Calu3 (cell line): ENCODE data around the gene SLC22A5. TPM values are rescaled to one million over a fixed set of nuclear protein-coding genes. Genes with fewer than 3 reads are reported as not detected.

ENCODE experiments used
- BruUV-seq: library from RNA; stranded (reverse); fragments of 400-500 nt; replicated peaks from 2 replicates; lab custom pipeline; 2021; lab: Mats Ljungman, UMichigan
- CTCF ChIA-PET: fragments of 300-600 bp; sonication (Branson Sonifier 250); formaldehyde crosslinking; loops from one replicate; lab custom pipeline; 2022; ENCODE audit warnings: antibody characterized with exemption; lab: Charles Lee
- DNase-seq: peaks from one replicate; pipeline ENCODE4 v3.0.0; 2022
- H3K27ac Mint-ChIP-seq: one replicate; pipeline ENCODE4 v1.8.0; 2022; ENCODE audit warnings: mixed read lengths; ENCODE audit not compliant: unreplicated experiment
- H3K27me3 Mint-ChIP-seq: one replicate; pipeline ENCODE4 v1.8.0; 2022; ENCODE audit warnings: mixed read lengths; ENCODE audit not compliant: unreplicated experiment
- H3K36me3 Mint-ChIP-seq: one replicate; pipeline ENCODE4 v1.8.0; 2022; ENCODE audit warnings: mild to moderate bottlenecking, moderate library complexity, mixed read lengths; ENCODE audit not compliant: insufficient read depth, unreplicated experiment
- H3K4me1 Mint-ChIP-seq: one replicate; pipeline ENCODE4 v1.8.0; 2022; ENCODE audit warnings: mild to moderate bottlenecking, low read depth, mixed read lengths; ENCODE audit not compliant: unreplicated experiment
- H3K4me3 Mint-ChIP-seq: one replicate; pipeline ENCODE4 v1.8.0; 2022; ENCODE audit warnings: mild to moderate bottlenecking, low read depth, moderate library complexity, mixed read lengths; ENCODE audit not compliant: unreplicated experiment
- H3K9me3 Mint-ChIP-seq: one replicate; pipeline ENCODE4 v1.8.0; 2022; ENCODE audit warnings: low read depth, mixed read lengths; ENCODE audit not compliant: unreplicated experiment
- CTCF ChIP-seq: fragments of 200-600 bp; IDR thresholded peaks from one replicate; pipeline ENCODE4 v1.8.0; 2022; ENCODE audit warnings: antibody characterized with exemption; ENCODE audit not compliant: unreplicated experiment
- intact Hi-C: fragments of 100-400 bp; cut with micrococcal nuclease; formaldehyde crosslinking; loops from one replicate; pipeline ENCODE4 v1.10.0; 2022; ENCODE audit not compliant: unreplicated experiment
- microRNA-seq: library from miRNA; unstranded; fragments of <30 nt; microRNA quantifications from one replicate; pipeline ENCODE4 v1.2.0, GENCODE V29; 2022
- total RNA-seq: library from RNA; stranded (reverse); gene quantifications from 2 replicates; pipeline ENCODE4 v1.2.3, GENCODE V29; 2022

SLC22A5 gene
- total RNA-seq, 1 experiment from 2014 or later, result 24.6 TPM

- TF ChIP-seq CTCF, result no peak
- intact Hi-C loops, result no loop called here
- BruUV-seq, result no TSS peak
- CTCF ChIA-PET, result no interaction called here
- H3K27me3 Mint-ChIP-seq, result no peaks in the 10 kb centered on the region
- peaks cover 24% of the 10 kb centered on the region for H3K4me1 Mint-ChIP-seq
- H3K4me3 Mint-ChIP-seq, result no peak overlapping the region
- no peak overlapping the region for H3K27ac Mint-ChIP-seq
- H3K9me3 Mint-ChIP-seq, result peaks cover 9% of the 10 kb centered on the region
- no peak for DNase-seq
- H3K36me3 Mint-ChIP-seq, result no peaks in the 10 kb centered on the region
These were observed 74.6 kb downstream of the SLC22A5 start for GRCh38 chr5:132444061-132444460.

Small RNA genes within 50 kb of the gene (microRNA-seq; reads per million reads assigned to microRNA genes)
- 3.9 reads per million, percentile 7 among the genes with 10 or more reads in this experiment for gene MIR3936

Other genes starting within 250 kb of the SLC22A5 start
- 45.1 and 51.8 TPM in 2 replicates for gene P4HA2, start 141.9 kb upstream of the SLC22A5 start, total RNA-seq
- 15.4 and 20.8 TPM in 2 replicates for gene PDLIM4, start 112.0 kb upstream of the SLC22A5 start, total RNA-seq
- 3.0 and 3.1 TPM in 2 replicates for gene SLC22A4, start 75.3 kb upstream of the SLC22A5 start, total RNA-seq
- gene IRF1, start 121.1 kb downstream of the SLC22A5 start, total RNA-seq, result 64.0 and 82.4 TPM in 2 replicates
- gene IL5, start 173.8 kb downstream of the SLC22A5 start, total RNA-seq, result not detected in 2 replicates
- 35.9 and 36.2 TPM in 2 replicates for gene RAD50, start 187.3 kb downstream of the SLC22A5 start, total RNA-seq